Fibroblast of villous mesenchyme (primary cell): ENCODE measurements around the gene GEMIN4. TPM values are rescaled to one million over a fixed set of nuclear protein-coding genes. Genes with fewer than 3 reads are reported as not detected.
"Not testable (repeated sequence)": the region's sequence is repeated elsewhere in the genome, so short reads cannot be mapped to it uniquely, and the experiment has no call there.

ENCODE experiments used
- DNase-seq: peaks from one replicate; pipeline ENCODE4 v3.0.0-alpha.2; 2010; ENCODE audit warnings: low read depth
- H3K4me3 ChIP-seq: 2 replicates; pipeline ENCODE4 v1.5.1; 2011; ENCODE audit warnings: low read depth, mild to moderate bottlenecking, low read length
- CTCF ChIP-seq: IDR thresholded peaks from 2 replicates; pipeline ENCODE4 v1.5.1; 2012; ENCODE audit warnings: low read depth, mild to moderate bottlenecking, low read length; ENCODE audit not compliant: insufficient read depth
- total RNA-seq: library from RNA; depleted of rRNA; stranded (reverse); fragments of >200 nt; gene quantifications from 2 replicates; pipeline ENCODE4 v1.2.3, GENCODE V29; 2012

The GEMIN4 gene
- total RNA-seq, 1 donor = 11.7 TPM

- H3K4me3 ChIP-seq = no peak overlapping the region
- DNase-seq = no peak
- TF ChIP-seq CTCF = no peak
These were observed 52.7 kb downstream of the GEMIN4 start for GRCh38 chr17:699345-699744.

GRCh38 chr17:698096-698495 is 54.0 kb downstream of the GEMIN4 start:
- DNase-seq, H3K4me3 ChIP-seq: not testable (repeated sequence)

- TF ChIP-seq CTCF = no peak
- H3K4me3 ChIP-seq = no peak overlapping the region
These were observed 54.4 kb downstream of the GEMIN4 start for GRCh38 chr17:697682-698081.

GRCh38 chr17:696369-696768 is 55.7 kb downstream of the GEMIN4 start:
- DNase-seq = peak; percentile 36
- no peak for TF ChIP-seq CTCF
- no peak overlapping the region for H3K4me3 ChIP-seq

More at GRCh38 chr17:697682-698081, 54.4 kb downstream of the GEMIN4 start:
- DNase-seq = no peak

Other genes with a start within 250 kb of the GEMIN4 start
- gene VPS53, start 37.4 kb downstream of the GEMIN4 start, total RNA-seq = 18.7 and 22.0 TPM in 2 replicates
- gene TLCD3A, start 19.7 kb downstream of the GEMIN4 start, total RNA-seq = 24.5 and 32.4 TPM in 2 replicates
- gene GLOD4, start 30.0 kb upstream of the GEMIN4 start, total RNA-seq = 31.2 and 40.2 TPM in 2 replicates
- 10.8 and 17.4 TPM in 2 replicates for gene MRM3, start 30.1 kb upstream of the GEMIN4 start, total RNA-seq
- 91.5 and 124 TPM in 2 replicates for gene NXN, start 227.5 kb upstream of the GEMIN4 start, total RNA-seq
- gene TIMM22, start 244.9 kb upstream of the GEMIN4 start, total RNA-seq = 16.8 and 20.3 TPM in 2 replicates